HG02588 (cell line): ENCODE results near the gene HSPB8.

ENCODE experiments used
- ATAC-seq: cut with Tn5 transposase; IDR thresholded peaks from one replicate; pipeline ENCODE4 v1.9.1; 2021; ENCODE audit warnings: mild to moderate bottlenecking, moderate library complexity; ENCODE audit not compliant: unreplicated experiment

Gene HSPB8

DNA sequence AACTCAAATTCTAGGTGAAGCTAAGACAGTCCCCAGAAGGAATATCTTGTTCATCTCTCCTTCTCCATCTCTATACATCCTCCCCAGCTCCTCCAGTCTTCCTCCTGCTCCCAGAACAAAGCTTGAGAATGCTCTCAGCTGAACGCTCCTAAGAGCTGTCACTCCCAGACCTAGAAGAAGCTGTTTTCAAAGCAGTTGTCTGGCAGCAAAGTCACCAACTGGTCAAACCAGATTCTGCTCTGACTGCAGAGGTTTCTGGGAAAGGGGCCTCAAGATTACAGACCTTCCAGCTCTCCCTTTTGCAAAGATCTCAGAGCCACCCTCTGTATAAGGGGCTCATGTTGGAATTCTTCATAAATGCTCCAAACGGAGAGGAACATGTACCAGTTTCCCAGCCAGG lies 9.6 kb upstream of the HSPB8 start:
- no peak for ATAC-seq

DNA sequence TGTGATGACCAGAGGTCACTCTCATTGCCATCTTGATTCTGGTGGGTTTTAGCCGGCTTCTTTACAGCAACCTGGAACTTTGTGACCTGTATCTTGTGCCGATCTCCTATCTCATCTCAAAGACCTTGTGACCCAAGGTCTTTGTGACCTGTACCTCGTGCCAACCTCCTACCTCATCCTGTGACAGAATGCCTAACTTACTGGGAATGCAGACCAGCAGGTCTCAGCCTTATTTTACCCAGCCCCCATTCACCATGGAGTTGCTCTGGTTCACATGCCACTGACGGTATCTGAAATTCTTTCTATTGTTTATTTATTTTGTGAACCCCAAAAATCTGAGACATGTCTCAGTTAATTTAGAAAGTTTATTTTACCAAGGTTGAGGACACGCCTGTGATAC lies 7.4 kb upstream of the HSPB8 start:
- ATAC-seq, result no peak

DNA sequence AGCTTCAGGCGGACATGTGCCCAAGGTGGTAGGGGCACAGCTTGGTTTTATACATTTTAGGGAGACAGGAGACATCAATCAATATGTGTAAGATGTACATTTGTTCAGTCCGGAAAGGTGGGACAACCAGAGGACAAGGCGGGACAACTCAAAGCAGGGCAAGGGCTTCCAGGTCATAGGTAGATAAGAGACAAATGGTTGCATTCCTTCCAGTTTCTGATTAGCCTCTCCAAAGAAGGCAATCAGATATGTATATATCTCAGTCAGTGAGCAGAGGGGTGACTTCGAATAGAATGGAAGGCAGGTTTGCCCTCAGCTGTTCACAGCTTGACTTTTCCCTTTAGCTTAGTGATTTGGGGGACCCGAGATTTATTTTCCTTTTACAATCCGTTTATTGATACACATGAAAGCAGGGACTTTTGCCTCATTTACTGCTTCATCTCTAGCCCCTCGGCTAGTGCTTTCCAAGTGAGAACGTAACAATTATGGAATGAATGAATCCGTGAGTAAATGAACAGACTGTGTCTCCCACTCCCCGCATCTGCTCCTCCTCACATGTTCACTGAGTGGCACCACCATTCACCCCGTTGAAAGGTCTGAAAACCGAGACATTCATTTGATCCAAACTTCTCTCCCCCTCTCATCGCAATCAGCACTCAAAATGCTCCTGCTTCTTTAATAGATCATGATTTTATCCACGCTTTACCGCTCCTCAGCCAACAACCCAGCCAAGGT lies 6.9 kb upstream of the HSPB8 start:
- ATAC-seq, result no peak

DNA sequence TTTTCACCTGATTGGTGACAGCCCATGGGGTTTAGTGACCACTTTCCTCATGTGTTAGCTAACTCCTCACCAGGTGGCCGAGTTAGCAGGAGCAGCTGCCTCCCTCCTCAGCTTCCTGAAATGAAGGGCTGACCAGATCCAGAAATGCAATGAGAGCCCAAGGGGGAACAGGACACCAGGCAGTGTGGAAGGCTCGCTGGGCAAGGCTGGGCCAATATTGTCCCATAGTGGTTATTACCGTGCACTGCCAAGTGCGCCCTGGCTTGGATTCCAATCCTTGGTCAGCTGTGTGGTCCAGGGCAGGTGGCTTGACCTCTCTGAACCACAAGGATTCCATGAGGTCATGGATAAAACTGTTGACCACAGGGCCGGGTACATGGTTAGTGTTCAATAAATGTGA lies 3.6 kb upstream of the HSPB8 start:
- no peak for ATAC-seq

DNA sequence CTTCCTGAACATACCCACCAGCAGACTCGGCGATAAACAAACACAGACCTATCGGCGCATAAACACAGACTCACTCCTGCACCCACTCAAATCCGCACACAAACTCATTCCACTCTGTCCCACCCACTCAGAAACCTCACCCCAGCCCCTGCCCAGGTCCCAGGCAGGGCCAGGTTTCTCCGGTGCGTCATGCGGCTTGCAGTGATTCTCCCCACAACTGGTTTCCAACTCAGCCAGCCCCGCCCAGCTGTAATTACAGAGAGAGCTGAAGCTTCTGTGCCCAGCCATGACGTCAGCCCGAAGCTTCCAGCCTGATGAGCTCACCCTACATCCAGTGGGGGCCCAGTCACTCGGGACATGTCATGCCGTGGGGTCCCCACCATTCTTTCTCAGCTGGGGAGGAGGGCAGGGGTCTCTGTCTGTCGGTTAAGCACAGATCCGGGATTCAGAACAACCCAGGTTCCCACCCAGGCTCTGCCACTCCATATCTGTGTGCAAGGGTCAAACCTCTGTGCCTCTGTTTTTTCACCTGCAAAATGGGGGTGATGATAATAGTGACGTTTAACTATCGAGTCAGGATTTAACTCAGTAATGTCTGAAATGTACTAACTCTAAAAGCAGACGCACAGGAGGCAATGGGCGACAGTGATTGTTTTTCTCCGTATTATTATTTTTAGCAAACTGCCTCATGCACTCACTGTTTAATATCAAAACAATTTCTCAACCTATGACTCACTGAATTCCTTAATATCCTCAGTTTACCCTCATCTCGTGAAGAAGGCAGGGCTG lies 2.3 kb upstream of the HSPB8 start:
- ATAC-seq, result no peak

DNA sequence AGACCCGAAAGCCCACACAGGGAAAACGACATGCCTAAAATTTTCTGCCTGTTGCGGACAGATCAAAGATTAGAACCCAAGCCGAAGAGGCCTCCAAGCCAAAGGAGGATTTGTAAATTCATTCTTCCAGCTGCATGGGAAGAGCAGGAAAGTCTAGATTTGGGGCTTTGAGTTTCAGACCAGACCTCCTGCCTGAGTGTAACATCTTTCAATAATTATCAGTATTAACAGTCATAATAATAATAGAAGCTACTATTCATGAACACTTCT lies 1.7 kb upstream of the HSPB8 start:
- no peak for ATAC-seq

DNA sequence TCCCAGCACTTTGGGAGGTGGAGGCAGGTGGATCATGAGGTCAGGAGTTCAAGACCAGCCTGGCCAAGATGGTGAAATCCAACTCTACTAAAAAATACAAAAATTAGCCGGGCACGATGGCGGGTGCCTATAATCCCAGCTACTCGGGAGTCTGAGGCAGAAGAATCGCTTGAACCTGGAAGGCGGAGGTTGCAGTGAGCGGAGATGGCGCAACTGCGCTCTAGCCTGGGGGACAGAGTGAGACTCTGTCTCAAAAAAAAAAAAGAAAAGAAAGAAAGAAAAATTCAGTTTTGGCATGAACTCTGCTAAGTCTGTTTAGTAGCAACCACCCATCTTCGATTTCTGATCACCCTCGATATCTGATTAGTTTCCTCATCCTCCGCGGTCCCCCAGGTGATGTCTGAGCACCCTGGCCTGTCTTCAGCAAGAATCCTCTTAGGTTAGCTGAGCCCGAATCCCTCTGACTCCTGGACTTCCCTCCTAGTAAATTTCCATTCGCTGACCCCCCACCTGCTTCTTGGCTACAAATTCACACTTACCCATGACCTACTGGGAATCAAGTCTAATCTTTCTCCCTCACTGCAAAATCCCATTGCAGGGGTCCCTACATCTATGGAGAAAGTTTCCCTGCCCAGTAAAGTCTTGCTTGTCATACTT lies 879 bp upstream of the HSPB8 start:
- no peak for ATAC-seq

DNA sequence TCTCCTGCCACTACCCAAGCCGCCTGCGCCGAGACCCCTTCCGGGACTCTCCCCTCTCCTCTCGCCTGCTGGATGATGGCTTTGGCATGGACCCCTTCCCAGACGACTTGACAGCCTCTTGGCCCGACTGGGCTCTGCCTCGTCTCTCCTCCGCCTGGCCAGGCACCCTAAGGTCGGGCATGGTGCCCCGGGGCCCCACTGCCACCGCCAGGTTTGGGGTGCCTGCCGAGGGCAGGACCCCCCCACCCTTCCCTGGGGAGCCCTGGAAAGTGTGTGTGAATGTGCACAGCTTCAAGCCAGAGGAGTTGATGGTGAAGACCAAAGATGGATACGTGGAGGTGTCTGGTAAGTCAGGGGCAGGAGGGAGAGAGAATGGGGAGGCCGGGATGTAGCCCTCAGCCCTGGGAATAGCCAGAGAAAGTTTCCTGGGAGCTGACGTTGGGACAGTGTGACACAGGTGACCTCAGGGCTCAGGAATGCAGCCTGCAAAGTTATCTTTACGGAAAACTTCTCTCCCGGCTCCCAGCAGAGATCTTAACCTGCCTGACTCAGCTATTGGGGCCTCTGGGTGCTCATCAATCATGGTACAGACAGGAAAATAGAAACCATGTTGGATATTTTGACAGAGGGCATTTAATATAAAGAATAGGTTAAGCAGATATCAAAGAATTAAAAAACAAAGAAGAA lies 747 bp downstream of the HSPB8 start:
- no peak for ATAC-seq

DNA sequence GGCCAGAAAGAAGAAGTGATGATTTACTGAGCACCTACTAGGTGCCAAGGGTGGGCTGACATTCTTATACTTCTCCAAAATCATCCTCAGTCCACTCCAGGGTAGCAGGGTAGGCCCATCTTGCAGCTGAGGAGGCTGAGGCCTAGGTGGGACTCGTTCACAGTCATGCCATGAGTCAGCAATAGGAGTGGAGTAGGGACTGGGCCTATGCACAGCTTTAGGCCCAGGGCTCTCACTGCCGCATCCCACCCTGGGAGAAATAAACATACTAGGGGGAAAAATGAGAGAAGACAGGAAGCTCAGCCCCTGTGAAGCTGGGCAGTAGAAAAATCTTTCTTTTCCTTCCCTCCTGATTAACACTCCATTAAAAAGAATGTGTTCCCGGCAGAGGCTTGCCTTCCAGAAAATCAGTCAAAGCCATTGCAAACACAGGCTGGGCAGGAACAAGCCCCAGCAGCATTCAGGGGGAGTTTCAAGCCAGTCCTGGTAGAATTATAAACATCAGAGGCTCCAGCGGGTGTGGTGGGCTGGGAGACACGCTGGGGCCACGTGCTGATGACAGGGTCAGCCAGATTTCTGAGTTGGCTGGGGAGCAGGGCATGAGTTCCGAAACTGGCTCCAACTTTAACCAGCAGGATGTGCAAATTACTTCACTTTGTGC lies 1.8 kb downstream of the HSPB8 start:
- ATAC-seq, result no peak

DNA sequence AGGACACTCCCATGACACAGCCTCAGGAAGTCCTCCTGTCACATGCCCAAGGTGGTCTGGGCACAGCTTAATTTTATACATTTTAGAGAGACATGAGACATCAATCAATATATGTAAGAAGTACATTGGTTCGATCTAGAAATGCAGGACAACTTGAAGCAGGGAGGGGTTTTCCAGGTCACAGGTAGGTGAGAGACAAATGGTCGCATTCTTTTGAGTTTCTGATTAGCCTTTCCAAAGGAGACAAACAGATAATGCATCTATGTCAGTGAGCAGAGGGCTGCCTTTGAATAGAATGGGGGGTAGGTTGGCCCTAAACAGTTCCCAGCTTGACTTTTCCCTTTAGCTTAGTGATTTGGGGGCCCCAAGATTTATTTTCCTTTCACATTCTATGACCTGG lies 2.5 kb downstream of the HSPB8 start:
- no peak for ATAC-seq

DNA sequence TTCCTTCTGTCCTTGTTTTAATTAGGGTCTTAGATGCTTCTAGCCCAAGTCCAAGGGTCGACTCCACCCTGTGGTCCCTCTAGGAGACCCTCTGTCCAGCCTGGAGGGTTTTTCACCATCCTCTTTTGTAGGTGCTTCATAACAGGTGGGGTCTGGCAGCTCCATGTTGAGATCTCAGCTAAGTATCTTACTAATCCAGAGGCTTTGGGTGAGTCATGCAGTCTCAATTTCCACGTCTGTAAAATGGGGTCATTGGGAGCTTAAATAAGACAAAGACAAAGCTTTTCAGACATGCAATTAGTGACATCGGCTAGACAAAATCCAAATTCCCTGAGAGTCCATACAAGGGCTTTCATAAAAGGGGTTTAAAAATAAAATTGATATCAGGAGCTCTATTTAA lies 3.2 kb downstream of the HSPB8 start:
- ATAC-seq, result no peak

DNA sequence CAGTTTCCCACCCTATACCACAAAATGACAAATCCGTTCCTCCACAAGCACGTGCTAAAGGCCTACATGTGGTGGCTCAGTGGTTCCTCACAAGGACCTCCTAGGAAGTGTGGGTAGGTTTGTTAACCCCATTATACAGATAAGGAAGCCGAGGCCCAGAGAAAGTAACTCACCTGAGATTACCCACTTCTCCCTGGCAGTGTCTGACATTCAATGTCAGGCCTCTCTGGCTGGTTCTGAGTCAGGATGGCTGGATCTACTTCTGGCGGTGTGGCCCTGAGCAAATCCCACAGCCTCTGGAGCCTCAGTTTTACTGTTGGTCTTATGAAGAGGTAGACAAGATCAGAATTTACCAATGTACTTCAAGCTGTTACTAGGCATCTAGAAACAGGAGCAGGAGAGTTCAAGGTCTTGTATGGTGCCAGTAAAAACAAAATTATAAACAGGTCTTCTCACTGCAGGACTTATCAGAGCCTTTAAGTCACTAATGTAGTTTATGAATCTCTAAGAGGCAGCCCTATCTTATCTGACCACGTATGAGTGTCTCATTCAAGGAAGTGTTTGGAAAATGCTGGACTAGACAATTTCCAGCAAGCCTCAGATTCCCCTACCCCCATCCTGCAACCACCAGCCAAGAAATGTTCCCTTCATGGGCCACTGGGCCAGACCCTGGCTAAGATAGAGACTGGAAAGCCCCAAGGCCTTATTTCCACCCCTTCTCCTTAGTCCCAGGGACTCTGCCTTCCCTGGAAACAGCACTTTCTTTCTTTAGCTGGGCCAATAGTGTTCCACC lies 4.2 kb downstream of the HSPB8 start:
- no peak for ATAC-seq

DNA sequence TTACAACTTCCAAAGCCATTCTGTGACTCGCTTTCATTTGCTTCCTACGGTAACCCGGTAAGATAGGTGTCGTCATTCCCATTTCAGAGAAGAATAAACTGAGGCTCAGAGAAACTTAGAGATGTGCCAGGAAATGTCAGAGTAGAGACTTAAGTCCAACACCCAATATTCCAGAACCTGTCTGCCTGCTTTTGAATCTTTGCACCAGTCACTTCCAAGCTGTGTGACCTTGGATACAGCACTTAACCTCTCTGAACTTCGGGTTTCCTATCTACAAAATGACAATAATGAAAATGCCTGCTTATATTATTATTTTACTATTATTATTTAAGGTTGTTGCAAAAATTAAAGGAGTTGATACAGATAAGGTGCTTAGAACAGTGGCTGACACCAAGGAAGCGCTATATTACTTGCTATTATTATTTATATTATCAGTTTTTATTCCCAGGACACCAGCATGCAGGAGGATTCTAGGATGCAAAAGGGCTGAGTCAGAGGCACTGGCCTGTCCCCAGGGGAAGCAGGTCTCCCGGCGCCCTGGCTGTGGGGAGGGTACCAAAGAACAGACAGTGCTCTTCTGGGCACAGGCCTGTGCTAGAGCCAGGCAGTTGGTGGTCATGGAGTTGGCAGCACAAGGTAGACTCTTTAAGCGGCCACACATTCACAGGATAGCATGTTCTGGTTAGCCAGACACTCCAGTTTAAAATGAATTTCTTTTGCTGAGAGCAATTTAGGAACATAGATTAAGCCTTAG lies 5.4 kb downstream of the HSPB8 start:
- no peak for ATAC-seq

DNA sequence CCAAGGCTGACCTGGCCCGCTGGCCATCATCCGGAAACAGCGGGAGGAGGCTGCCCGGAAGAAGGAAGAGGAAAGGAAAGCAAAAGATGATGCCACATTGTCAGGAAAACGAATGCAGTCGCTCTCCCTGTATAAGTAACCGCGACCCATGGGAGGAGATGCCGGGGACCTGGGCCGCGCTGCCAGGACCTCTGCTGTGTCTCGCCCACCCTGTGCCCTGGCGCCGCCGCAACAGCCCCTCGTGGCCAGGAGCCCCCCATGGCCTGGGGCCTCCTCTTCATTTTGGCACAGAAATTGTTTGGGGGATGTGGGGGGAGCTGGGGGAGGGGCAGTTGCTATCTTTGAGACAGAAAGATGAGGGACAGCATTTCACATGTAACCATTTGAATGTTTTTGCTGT lies 16.5 kb downstream of the HSPB8 start:
- ATAC-seq, result no peak

DNA sequence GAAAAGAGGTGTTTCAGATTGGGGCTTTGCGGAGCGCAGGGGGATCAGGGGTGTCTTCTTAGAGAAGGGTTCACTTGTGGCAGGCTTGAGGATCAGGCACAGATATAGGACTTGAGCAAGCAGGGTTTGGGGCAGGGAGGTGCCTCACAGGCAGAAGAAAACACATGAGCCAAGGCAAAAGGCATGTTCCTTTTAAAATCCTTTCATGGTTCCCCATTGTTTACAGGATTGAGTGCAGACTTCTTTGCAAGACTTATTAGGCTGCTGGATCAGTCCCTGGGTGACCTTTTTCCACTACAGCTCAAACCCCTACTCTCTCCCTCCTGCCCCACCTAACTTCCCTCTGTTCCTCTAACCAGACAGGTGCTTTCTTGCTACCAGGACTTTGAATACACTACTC lies 19.7 kb downstream of the HSPB8 start:
- ATAC-seq, result no peak

DNA sequence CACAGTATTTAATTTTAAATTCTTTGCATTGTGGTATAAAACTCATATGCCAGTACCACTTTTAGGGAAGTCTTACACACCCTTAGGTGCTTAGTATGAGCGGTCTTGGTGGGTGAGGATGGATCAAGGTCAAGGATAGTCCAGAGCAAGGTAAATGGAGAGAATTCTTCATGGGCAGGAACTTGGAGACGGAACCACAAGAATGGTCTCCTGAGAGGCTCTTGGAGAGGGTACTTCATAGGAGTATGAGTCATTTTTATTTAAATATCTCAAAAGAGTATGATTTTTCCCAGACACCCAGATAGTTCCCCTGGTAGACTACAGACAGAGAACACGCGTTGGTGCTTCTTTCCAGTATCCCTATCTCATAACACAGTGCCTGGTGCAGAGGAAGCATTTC lies 21.9 kb downstream of the HSPB8 start:
- no peak for ATAC-seq

DNA sequence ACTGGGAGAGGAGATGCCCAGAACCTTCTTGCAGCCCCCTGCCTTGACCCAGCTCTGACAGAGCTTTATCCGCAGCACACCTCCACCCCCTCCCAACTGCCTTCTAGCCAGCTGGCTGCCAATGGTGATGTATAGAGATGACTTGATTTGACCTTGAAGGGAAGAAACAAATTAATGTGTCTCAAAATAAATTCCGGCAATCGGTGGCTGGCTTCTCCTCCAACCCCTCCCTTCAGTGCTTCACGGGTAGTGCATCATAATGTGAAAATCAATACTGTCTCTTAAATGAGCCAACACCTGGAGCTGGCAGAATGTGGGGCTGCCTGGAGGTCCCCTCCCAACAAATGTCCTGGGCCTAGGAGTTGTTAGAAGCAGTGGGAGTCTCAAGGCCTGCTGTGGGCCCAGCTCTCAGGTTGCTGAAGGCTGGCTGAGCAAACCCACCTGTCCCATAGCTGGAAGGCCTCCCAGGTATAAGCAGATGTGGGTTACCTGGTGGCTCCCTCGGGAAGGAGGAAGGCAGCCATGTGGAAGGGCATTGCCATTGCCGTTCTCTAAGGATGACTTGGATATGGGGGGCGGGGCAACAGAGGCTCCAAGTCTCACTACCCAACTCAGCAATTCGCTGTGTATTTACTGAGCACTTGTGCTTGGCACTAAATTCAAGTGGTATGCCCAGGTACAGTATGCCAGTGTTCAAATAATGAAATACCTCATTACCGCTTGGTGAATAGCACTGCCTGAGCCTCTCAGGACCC lies 23.2 kb downstream of the HSPB8 start:
- no peak for ATAC-seq

DNA sequence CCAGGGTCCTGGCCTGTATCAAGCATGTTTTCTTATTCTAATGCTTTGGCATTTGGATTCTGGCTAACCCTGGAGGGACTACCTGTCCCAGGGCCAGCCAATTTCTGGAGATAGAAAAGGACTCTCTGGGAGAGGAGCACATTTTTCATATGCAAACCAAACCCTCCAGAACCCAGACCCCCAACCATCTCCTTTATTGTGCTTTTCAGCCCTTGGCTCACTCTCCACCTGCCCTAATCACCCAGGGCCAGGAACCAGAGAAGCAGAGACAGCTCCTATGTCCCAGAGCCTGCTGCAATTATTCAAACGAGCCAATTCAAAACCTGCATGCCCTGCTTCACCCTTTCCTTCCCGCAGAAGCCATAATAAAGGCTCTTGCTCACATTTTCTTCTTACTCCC lies 23.8 kb downstream of the HSPB8 start:
- no peak for ATAC-seq

DNA sequence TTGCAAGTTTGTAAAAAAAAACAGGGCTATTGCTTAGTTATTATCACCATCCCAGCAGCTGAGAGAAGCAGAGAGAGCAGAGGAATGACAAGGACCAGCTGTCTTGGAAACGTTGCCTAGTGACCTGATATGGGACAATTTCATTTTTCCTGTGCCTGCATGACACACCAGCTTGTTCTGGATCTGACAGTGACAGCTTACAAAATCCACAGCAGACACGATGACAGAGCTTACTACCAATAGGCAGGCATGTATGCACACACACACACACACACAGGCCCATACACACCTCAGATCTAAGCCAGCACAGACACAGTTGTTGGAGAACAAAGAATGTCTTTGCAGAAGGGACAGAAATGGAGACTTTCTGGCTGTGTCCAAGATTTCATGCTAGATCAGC lies 25.4 kb downstream of the HSPB8 start:
- no peak for ATAC-seq
